HG03439 (cell line): ENCODE results near the gene ATP10B.

Experiments used
- ATAC-seq: cut with Tn5 transposase; IDR thresholded peaks from one replicate; pipeline ENCODE4 v1.9.1; 2021; ENCODE audit warnings: mild to moderate bottlenecking, moderate library complexity; ENCODE audit not compliant: unreplicated experiment

The ATP10B gene

GRCh38 chr5:160565376-160565775, 286.6 kb downstream of the ATP10B start:
- ATAC-seq: no peak

- no peak for ATAC-seq
Observed at GRCh38 chr5:160556846-160557245, 295.2 kb downstream of the ATP10B start.

- ATAC-seq: no peak
Observed at GRCh38 chr5:160555971-160556631, 295.9 kb downstream of the ATP10B start.

GRCh38 chr5:160555581-160555970, 296.4 kb downstream of the ATP10B start:
- ATAC-seq: no peak

- no peak for ATAC-seq
Observed at GRCh38 chr5:160550075-160550474, 301.9 kb downstream of the ATP10B start.

- no peak for ATAC-seq
Observed at GRCh38 chr5:160548949-160549645, 302.9 kb downstream of the ATP10B start.

- no peak for ATAC-seq
Observed at GRCh38 chr5:160547872-160548271, 304.1 kb downstream of the ATP10B start.

GRCh38 chr5:160547061-160547460, 304.9 kb downstream of the ATP10B start:
- ATAC-seq: no peak

GRCh38 chr5:160545832-160546231, 306.2 kb downstream of the ATP10B start:
- ATAC-seq: no peak

- no peak for ATAC-seq
Observed at GRCh38 chr5:160543395-160543794, 308.6 kb downstream of the ATP10B start.

GRCh38 chr5:160542840-160543239, 309.2 kb downstream of the ATP10B start:
- ATAC-seq: no peak

GRCh38 chr5:160542281-160542680, 309.7 kb downstream of the ATP10B start:
- no peak for ATAC-seq

- ATAC-seq: no peak
Observed at GRCh38 chr5:160539431-160539830, 312.6 kb downstream of the ATP10B start.

GRCh38 chr5:160537940-160538339, 314.1 kb downstream of the ATP10B start:
- no peak for ATAC-seq

GRCh38 chr5:160537116-160537515, 314.9 kb downstream of the ATP10B start:
- ATAC-seq: no peak

- no peak for ATAC-seq
Observed at GRCh38 chr5:160534914-160535313, 317.1 kb downstream of the ATP10B start.

GRCh38 chr5:160534125-160534524, 317.9 kb downstream of the ATP10B start:
- no peak for ATAC-seq

- ATAC-seq: no peak
Observed at GRCh38 chr5:160525471-160526261, 326.3 kb downstream of the ATP10B start.

GRCh38 chr5:160524827-160525226, 327.2 kb downstream of the ATP10B start:
- ATAC-seq: no peak

GRCh38 chr5:160523502-160524163, 328.4 kb downstream of the ATP10B start:
- no peak for ATAC-seq

GRCh38 chr5:160521392-160521663, 330.7 kb downstream of the ATP10B start:
- no peak for ATAC-seq
